Measurements from ENCODE around the gene TMEM184A.
"Not testable (repeated sequence)": the region's sequence is repeated elsewhere in the genome, so short reads cannot be mapped to it uniquely, and the experiment has no call there.

The TMEM184A gene

DNA sequence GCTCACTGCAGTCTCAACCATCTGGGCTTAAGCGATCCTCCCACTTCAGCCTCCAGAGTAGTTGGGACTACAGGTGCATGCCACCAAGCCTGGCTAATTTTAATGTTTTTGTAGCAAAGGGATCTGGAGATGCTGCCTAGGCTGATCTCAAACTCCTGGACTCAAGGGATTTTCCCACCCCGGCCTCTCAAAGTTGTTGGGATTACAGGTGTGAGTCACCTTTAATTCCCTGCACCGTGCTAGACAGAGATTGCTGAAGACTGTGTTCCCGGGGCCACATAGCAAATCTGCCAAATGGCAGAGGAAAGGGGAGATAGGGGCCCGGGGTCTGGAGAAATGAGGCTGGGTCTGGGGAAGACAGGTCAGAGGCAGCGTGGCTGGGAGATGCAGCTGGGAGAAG is 34.5 kb upstream of the TMEM184A start:
- DNase-seq (ENCODE audit: low spot score) = no peak

- no peak for DNase-seq (ENCODE audit: low spot score)
Measured at GRCh38 chr7:1588978-1589377, 33.0 kb upstream of the TMEM184A start.

DNA sequence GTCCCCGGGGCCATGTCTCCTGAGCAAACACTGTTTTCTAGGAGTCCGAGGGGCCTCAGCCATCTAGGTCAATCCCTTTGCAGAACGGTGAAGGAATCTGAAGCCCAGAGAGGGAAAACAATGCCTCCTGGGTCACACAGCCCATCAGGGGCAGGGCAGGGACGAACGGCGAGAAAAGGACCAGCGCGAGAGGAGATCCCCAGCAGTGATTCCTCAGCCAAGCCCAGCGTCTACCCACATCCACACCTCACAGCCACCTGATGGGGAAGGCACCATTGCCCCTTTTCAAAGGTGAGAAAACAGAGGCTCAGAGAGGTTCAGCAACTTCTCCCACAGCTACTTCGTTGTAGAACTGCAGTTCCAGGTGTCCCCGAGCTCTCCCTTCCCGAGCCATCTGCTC is 31.7 kb upstream of the TMEM184A start:
- DNase-seq (ENCODE audit: low spot score) = no peak

DNA sequence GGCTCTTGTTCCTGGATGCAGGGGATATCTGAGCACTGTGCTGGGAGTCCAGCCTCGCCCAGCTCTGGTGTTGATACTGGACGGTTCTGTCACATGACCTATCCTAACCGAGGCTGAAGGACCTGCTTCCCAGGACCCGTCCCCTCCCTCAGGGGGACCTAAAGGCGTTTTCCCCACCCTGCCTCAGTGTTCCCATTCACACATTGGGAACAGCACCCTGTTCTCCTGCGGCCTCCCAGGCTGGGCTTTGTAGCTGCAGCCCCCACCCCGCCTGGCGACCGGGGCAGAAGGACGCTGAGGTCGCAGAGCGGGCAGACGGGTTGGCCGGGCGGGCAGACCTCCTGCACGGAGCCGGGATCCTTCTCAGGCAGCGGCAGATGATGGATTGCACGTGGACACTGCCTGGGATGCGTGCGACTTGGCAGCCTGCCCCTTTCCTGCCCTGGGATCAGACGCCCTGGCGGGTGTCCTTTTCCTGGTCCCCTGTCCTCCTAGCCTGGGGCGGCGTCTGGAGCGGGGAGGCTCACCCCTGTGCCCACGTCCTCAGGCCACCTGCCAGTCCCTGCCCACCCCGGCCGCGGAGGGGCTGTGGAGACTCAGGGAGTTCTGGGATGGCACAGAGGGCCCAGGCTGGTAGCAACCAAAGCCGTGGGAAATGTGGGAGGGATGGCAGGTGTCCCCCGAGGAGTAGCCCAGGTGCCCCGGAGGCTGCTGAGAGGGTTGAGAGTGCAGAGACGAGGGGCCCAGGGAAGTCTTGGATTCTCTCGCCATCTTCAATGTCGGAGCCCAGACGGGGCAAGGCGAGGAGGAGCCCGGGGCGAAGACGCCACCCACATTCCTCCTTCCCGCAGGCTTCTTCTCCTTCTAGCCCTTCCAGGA is 31.1 kb upstream of the TMEM184A start:
- DNase-seq (ENCODE audit: low spot score) = no peak

DNA sequence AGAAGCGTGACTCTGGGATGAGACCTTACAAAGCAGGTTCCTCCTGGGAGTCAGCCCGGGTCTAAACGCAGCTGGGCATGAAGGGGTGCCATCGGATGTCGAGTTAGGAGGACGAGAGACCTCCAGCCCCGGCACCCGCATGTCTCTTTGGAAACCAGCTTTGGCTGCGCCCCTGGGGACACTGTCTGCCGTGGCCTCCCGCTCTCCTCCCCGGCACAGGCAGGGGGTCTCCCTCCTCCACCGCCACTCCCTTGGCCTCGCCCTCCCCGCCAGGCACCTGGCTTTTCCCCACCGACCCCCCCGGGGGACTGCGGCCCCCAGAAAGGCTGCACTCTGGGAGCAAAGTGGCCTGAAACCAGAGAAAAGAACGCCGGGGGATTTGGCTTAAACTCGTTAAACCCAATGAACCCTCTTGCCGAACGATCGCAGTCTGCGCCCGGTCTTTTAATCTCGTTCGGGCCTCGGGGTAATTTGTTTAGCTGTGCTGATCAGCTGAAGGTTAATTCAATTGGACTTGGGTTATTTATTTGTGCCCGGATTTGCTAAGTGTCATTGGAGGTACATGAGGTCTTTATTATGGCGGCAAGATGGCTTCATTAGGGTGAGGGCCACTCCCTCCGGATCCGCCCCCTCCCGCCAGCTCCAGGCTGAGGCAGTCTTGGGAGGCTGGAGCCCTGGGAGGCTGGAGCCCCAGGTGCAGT is 30.3 kb upstream of the TMEM184A start:
- DNase-seq (ENCODE audit: low spot score) = no peak

GRCh38 chr7:1585142-1585981 is 29.4 kb upstream of the TMEM184A start:
- no peak for DNase-seq (ENCODE audit: low spot score)

DNA sequence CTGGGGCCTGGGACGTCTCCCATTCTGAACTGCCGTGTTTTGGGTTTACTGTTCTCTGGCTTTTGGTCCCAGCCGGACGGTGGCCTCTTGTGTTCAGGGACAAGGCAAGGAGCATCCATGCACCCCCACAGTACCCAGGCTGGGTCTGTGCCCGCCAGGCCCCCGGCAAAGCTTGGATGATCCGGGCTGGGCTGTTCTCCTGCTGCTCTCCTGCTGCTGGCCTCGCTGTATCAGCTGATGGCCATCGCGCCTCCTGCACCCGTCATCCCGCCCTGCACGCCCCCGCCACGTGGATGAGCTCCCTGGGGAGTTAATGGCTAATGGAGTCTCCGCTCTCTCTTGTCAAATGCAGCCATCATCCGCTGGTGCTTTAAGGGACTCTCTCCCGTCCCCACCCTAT is 28.7 kb upstream of the TMEM184A start:
- no peak for DNase-seq (ENCODE audit: low spot score)

DNA sequence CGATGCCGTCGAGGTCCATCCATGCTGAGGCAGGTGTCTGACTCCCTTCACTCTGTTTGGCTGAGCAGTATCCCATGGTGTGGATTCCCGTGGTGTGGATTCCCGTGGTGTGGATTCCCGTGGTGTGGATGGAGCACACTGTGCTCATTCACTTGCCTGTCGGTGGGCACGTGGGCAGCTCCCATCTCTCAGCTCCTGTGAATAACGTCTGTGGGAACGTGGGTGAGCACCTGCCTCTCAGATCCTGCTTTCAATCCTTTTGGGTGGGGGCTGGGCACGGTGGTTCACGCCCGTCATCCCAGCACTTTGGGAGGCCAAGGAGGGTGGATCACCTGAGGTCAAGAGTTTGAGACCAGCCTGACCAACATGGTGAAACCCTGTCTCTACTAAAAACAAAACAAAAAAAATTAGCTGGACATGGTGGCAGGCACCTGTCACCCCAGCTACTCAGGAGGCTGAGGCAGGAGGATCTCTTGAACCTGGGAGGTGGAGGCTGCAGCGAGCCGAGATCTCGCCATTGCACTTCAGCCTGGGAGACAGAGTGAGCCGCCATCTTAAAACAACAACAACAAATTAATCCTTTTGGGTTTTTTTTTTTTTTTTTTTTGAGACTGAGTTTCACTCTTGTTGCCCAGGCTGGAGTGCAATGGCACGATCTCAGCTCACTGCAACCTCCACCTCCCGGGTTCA is 27.4 kb upstream of the TMEM184A start:
- not testable (repeated sequence) for DNase-seq (ENCODE audit: low spot score)

DNA sequence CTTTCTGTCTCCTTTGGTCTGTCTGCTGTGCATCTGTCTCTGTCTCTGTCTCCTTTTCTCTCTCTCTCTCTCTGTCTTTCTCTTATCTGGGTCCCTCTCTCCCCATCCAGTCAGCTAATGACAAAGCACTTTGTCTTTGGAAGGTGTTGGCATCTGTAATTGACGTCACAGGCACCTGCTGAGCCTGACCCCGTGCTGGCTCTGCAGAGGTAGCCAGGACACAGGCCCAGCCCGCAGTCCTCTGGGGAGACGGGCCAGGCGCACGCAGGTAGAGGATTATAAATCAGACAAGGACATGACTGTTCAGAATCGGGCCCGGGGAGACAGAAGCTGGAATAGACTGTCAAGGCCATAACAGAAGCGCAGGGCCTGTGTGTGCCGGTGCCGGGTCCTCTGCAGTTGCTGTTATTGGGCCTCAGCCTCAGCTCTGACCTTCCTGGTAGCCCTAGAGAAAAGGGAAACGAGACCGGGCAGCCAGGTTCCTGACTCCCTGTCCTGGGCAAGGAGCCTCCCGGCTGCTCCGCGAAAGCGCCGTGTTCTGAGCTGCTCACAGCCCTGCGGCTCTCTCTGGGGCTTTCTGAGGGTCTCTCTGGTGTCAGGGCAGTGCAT is 24.5 kb upstream of the TMEM184A start:
- no peak for DNase-seq (ENCODE audit: low spot score)

GRCh38 chr7:1579481-1580421 is 23.7 kb upstream of the TMEM184A start:
- peak; percentile 87 for DNase-seq (ENCODE audit: low spot score)

DNA sequence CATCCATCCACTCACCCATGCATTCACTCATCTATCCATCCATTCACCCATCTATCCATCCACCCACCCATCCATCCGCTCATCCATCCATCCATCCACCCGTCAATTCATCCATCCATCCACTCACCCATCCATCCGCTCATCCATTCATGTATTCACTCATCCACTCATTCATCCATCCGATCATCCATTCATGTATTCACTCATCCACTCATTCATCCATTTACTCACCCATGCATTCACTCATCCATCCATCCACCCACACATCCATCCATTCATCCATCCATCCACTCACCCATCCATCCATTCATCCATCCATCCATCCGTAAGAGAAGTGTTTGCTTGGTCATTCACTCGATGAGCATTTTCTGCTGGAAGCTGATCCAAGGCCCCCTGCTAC is 22.5 kb upstream of the TMEM184A start:
- DNase-seq (ENCODE audit: low spot score) = no peak

DNA sequence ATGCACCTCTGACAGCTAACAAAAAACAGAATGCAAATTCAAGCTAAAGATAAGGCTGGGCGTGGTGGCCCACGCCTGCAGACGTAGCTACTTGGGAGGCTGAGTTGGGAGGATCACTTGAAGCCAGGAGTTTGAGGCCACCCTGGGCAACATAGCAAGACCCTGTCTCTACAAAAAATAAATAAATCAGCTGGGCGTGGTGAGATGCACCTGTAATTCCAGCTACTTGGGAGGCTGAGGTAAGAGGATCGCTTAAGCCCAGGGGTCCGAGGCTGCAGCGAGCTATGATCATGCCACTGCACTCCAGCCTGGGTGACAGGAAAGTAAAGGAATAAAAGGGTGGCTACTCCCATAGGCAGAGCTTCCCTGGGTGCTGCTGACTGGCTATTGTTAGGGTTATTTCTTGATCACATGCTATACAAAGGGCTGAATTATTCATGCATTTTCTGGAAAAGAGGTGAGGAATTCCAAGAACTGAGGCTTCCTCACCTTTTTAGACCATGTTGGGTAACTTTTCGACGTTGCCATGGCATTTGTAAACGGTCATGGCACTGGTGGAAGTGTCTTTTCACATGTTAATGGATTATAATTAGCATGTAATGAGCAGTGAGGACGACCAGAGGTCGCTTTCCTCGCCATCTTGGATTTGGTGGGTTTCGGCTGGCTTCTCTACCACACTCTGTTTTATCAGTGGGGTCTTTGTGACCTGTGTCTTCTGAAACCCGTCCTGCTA is 20.7 kb upstream of the TMEM184A start:
- no peak for DNase-seq (ENCODE audit: low spot score)

- DNase-seq (ENCODE audit: low spot score) = no peak
Measured at GRCh38 chr7:1575809-1576208, 19.8 kb upstream of the TMEM184A start.

- DNase-seq (ENCODE audit: low spot score) = no peak
Measured at GRCh38 chr7:1572111-1572822, 16.3 kb upstream of the TMEM184A start.

DNA sequence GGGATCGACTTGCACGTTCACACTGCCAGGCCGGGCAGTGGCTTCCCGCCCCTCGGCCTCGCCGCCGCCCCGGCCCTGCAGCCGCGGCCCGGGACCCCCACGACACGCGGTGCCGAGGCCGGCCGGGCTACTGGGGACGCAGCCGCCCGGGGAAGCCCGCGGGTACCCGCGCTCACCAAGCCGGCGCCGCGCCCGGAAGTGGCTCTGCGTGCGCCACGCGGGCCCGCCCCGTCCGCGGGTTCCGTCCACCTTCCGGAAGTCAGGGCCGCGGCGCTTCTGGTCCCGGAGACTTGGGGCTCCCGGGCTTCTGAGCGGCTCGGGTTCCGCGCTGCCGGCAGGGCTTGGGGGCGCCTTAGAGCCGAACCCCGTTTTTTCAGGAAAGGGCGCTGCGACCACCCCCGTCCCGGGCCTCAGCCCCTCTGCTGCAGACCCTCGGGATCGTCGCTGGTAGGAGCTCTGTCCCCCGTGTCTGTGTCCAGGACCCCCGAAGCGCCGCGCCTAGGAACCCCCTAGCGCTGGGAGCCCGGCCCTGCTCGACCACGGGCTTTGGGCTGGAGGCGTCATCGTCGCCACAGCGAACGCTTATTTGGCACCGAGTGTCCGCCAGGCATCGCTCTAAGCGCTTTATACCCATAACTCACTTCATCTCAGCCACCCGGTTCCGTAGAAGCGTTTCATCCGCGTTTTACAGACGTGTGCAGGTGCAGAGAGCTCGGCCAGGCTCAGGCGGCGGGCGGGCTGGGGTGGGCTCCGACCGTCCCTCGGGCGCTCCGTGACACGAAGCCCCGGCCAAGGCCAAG is 14.0 kb upstream of the TMEM184A start, which contains the start of gene PSMG3:
Gene PSMG3 (minus strand): TSS at position 200 of the 800 bp plus-strand sequence. CDS start 693 bp downstream, outside the sequence.
- DNase-seq (ENCODE audit: low spot score) = peak; percentile 91

DNA sequence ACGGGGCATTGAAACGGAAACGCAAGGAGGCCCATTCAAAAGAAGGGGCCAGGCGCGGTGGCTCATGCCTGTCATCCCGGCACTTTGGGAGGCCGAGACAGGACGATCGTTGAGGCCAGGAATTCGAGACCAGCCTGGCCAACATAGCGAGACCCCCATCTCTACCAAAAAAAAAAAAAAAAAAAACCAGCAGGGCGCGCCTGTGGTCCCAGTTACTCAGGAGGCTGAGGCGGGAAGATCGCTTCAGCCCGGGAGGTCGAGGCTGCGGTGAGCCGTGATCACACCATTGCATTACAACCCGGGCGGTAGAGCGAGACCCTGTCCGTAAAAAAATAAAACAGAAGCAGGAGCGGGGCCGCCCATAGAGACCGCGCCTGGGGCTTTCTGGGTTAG is 13.4 kb upstream of the TMEM184A start:
- DNase-seq (ENCODE audit: low spot score) = no peak

- DNase-seq (ENCODE audit: low spot score) = no peak
Measured at GRCh38 chr7:1569016-1569415, 13.0 kb upstream of the TMEM184A start.
